Type B pancreatic cell (in vitro differentiated cells): Measurements from ENCODE around the gene ATP5PD. TPM values are rescaled to one million over a fixed set of nuclear protein-coding genes. Genes with fewer than 3 reads are reported as not detected.

Experiments used
- DNase-seq: peaks from one replicate; pipeline ENCODE4 v3.0.0; 2021; ENCODE audit warnings: mixed read lengths; ENCODE audit not compliant: unreplicated experiment; ENCODE audit errors: extremely low spot score
- H3K27ac Mint-ChIP-seq: 2 replicates; pipeline ENCODE4 v1.8.0; 2021; ENCODE audit warnings: mild to moderate bottlenecking, mixed read lengths
- H3K27me3 Mint-ChIP-seq: 2 replicates; pipeline ENCODE4 v1.8.0; 2021; ENCODE audit warnings: mixed read lengths
- H3K36me3 Mint-ChIP-seq: 2 replicates; pipeline ENCODE4 v1.8.0; 2021; ENCODE audit warnings: mixed read lengths
- H3K4me1 Mint-ChIP-seq: one replicate; pipeline ENCODE4 v1.8.0; 2021; ENCODE audit warnings: mixed read lengths; ENCODE audit not compliant: unreplicated experiment
- H3K4me3 Mint-ChIP-seq: 2 replicates; pipeline ENCODE4 v1.8.0; 2021; ENCODE audit warnings: mild to moderate bottlenecking, mixed read lengths
- H3K9me3 Mint-ChIP-seq: 2 replicates; pipeline ENCODE4 v1.8.0; 2021; ENCODE audit warnings: mixed read lengths
- total RNA-seq: library from RNA; stranded (reverse); gene quantifications from 2 replicates; pipeline ENCODE4 v1.2.1, GENCODE V29; 2021; ENCODE audit warnings: low replicate concordance
- TF ChIP-seq, protein P1 (sequence below): fragments of 200-600 bp; sonication (generic); conservative IDR thresholded peaks from 2 replicates; pipeline ENCODE4 v1.5.0; 2021; ENCODE audit warnings: antibody characterized with exemption, mild to moderate bottlenecking

ATP5PD gene
- total RNA-seq, 1 donor from 2014 or later: 239 TPM

DNA sequence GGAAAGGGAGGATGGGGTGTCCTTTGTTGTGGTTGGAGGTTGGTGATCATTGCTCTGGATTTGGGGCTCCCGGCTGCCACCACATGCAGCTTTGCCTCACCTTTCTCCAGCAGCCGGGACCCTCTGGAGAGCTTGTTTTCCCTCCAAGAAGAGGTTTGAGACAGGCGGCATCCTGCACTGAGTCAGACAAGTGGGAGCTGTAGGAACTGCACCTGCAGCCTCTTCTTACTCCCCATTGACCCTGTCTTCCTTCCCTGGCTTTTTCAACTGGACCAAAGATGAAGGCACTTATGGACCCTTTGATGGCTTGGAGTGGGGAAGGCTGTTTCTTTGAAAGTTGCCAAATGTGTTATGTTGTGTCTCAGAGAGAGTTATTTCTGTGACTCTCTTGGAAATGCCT is 16.9 kb upstream of the ATP5PD start:
- H3K27me3 Mint-ChIP-seq: no peaks in the 10 kb centered on the region
- no peak for DNase-seq
- H3K27ac Mint-ChIP-seq: no peak overlapping the region
- H3K9me3 Mint-ChIP-seq: no peaks in the 10 kb centered on the region
- H3K36me3 Mint-ChIP-seq: peaks cover 7% of the 10 kb centered on the region
- H3K4me3 Mint-ChIP-seq: no peak overlapping the region
- TF ChIP-seq, protein P1, sequence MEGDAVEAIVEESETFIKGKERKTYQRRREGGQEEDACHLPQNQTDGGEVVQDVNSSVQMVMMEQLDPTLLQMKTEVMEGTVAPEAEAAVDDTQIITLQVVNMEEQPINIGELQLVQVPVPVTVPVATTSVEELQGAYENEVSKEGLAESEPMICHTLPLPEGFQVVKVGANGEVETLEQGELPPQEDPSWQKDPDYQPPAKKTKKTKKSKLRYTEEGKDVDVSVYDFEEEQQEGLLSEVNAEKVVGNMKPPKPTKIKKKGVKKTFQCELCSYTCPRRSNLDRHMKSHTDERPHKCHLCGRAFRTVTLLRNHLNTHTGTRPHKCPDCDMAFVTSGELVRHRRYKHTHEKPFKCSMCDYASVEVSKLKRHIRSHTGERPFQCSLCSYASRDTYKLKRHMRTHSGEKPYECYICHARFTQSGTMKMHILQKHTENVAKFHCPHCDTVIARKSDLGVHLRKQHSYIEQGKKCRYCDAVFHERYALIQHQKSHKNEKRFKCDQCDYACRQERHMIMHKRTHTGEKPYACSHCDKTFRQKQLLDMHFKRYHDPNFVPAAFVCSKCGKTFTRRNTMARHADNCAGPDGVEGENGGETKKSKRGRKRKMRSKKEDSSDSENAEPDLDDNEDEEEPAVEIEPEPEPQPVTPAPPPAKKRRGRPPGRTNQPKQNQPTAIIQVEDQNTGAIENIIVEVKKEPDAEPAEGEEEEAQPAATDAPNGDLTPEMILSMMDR: no peak
- H3K4me1 Mint-ChIP-seq: no peaks in the 10 kb centered on the region

DNA sequence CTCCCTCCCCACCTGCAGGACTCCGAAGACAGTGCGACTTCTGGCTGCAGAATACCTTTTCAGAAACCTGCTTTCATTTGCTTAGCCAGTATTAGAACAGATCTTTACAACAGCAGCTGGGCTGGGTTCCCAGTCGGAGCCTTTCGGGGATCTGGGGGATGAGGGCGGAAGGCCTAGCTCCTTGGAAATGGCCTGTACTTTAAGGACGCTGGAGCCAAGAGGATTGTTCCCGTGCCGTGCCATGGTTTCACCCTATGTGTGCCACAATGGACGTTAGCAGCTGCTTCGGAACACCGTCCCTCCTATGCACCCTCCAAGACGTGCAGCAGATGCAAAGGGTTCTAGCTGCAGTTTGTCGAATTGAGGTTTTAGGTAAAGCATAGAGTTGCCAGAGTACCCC is 16.4 kb upstream of the ATP5PD start:
- peaks cover 7% of the 10 kb centered on the region for H3K36me3 Mint-ChIP-seq
- no peak overlapping the region for H3K4me3 Mint-ChIP-seq
- TF ChIP-seq, protein P1: no peak
- H3K27me3 Mint-ChIP-seq: no peaks in the 10 kb centered on the region
- DNase-seq: no peak
- H3K27ac Mint-ChIP-seq: no peak overlapping the region
- no peaks in the 10 kb centered on the region for H3K9me3 Mint-ChIP-seq
- H3K4me1 Mint-ChIP-seq: no peaks in the 10 kb centered on the region

DNA sequence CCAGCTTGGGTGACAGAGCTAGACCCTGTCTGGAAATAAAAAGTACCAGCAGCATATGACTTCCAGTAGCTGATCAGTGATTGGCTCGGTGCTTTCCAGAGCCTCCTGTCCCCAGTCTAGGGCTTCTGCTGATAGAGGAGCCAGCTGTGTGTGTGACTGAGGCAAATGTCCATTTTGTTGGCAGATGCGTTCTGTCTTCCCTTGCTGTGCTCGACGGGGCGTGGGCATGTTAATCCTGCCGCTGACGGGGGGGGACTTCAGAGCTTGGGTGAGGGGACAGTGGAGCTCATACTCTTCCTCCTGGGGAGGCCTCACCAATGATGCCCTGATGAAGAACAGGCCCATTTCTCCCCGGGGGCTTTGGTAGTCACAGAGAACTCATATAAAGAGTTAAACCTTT is 14.8 kb upstream of the ATP5PD start:
- no peak for DNase-seq
- no peaks in the 10 kb centered on the region for H3K4me1 Mint-ChIP-seq
- TF ChIP-seq, protein P1: no peak
- H3K27ac Mint-ChIP-seq: no peak overlapping the region
- H3K4me3 Mint-ChIP-seq: no peak overlapping the region
- H3K36me3 Mint-ChIP-seq: peaks cover 7% of the 10 kb centered on the region
- no peaks in the 10 kb centered on the region for H3K9me3 Mint-ChIP-seq
- no peaks in the 10 kb centered on the region for H3K27me3 Mint-ChIP-seq

DNA sequence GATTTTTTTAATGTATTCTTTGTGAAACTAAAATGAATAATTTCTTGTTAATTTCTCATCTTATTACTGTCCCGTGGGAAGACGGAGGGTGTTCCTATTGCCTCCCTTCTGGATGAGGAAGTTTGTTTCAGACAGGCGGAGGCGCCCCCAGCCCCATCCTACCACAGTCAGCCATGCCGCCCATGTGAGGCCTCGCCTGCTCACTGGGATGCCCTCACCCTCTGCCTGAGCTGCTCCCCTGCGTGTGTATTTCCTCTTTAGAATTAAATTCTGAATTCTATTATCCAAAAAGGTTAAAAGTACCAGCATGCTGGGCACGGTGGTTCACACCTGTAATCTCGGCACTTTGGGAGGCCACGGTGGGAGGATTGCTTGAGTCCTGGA is 14.3 kb upstream of the ATP5PD start:
- Mint-ChIP-seq H3K4me3 (no peak overlapping the region), H3K36me3 (peaks cover 10% of the 10 kb centered on the region), H3K9me3 (no peaks in the 10 kb centered on the region), H3K27me3 (no peaks in the 10 kb centered on the region), H3K27ac (no peak overlapping the region), H3K4me1 (no peaks in the 10 kb centered on the region)
- DNase-seq: no peak
- TF ChIP-seq, protein P1: no peak

DNA sequence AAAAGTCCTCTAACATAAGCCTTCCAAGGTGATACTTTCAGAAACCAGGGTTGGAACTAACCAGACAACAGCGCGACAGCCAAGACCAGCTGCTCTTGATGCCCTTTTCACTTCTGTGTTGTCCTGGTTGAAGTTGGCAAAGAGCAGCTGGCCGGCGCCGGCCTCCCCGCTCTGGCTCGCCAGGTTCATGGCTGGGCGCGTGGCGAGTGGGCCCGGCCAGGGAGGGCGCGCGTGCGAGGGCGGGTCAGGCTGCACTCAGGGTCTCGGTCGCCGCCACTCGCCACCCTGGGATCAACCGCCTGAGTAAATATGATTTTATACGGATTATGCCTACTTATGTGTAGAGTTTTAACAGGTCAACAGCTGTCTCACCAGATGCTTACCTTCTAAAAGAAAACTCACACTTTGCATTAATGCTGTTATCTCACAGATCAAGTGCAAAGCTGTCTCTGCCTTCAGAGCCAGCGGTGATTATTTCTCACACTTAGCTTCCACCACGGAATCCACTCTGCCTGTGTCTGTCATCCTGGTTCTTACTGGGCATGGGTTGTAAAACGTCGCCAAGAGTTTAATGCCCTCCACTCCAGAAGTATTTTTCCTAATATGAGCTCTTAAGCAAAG is 13.8 kb upstream of the ATP5PD start:
- H3K4me1 Mint-ChIP-seq: no peaks in the 10 kb centered on the region
- no peak overlapping the region for H3K27ac Mint-ChIP-seq
- H3K4me3 Mint-ChIP-seq: no peak overlapping the region
- no peaks in the 10 kb centered on the region for H3K9me3 Mint-ChIP-seq
- TF ChIP-seq, protein P1: no peak
- no peak for DNase-seq
- peaks cover 12% of the 10 kb centered on the region for H3K36me3 Mint-ChIP-seq
- no peaks in the 10 kb centered on the region for H3K27me3 Mint-ChIP-seq
